HEK293T (cell line): ENCODE results near the gene TMEM129.
A peak's percentile ranks its signal among the peaks of the same experiment; 100 is the strongest.

Source experiments
- CTCF ChIA-PET: fragments of 350-600 bp; formaldehyde crosslinking; extraction: SDS; loops from one replicate; lab custom pipeline; 2021; ENCODE audit warnings: antibody characterized with exemption, inconsistent platforms; lab: Yijun Ruan, JAX
- POLR2A ChIA-PET: fragments of 350-600 bp; formaldehyde crosslinking; extraction: SDS; loops from one replicate; lab custom pipeline; 2020; ENCODE audit warnings: antibody characterized with exemption, inconsistent platforms; lab: Yijun Ruan, JAX
- DNase-seq: peaks from one replicate; pipeline ENCODE4 v3.0.0; 2012; ENCODE audit warnings: mixed read lengths; ENCODE audit errors: extremely low spot score
- ARNT ChIP-seq: fragments of 450-650 bp; IDR thresholded peaks from 2 replicates; pipeline ENCODE4 v1.6.1; 2017; ENCODE audit warnings: mild to moderate bottlenecking
- BHLHE40 ChIP-seq: fragments of 450-650 bp; IDR thresholded peaks from 2 replicates; pipeline ENCODE4 v1.6.1; 2016; ENCODE audit warnings: mild to moderate bottlenecking, moderate library complexity, borderline replicate concordance
- CTBP1 ChIP-seq: fragments of 450-650 bp; IDR thresholded peaks from 2 replicates; pipeline ENCODE4 v1.6.1; 2016; ENCODE audit warnings: borderline replicate concordance
- ELF4 ChIP-seq: fragments of 450-650 bp; IDR thresholded peaks from 2 replicates; pipeline ENCODE4 v1.6.1; 2017; ENCODE audit warnings: antibody characterized with exemption
- FOXA1 ChIP-seq: fragments of 450-650 bp; IDR thresholded peaks from 2 replicates; pipeline ENCODE4 v1.6.1; 2016; ENCODE audit warnings: mild to moderate bottlenecking
- FOXK2 ChIP-seq: fragments of 450-650 bp; IDR thresholded peaks from 2 replicates; pipeline ENCODE4 v1.6.1; 2016; ENCODE audit warnings: mild to moderate bottlenecking
- FOXM1 ChIP-seq: fragments of 450-650 bp; IDR thresholded peaks from 2 replicates; pipeline ENCODE4 v1.6.1; 2017; ENCODE audit warnings: mild to moderate bottlenecking, borderline replicate concordance
- HDGF ChIP-seq: fragments of 450-650 bp; IDR thresholded peaks from 2 replicates; pipeline ENCODE4 v1.6.1; 2017; ENCODE audit warnings: antibody characterized with exemption, borderline replicate concordance
- L3MBTL2 ChIP-seq: fragments of 450-650 bp; conservative IDR thresholded peaks from 2 replicates; pipeline ENCODE4 v1.6.1; 2016; ENCODE audit warnings: mild to moderate bottlenecking
- LEF1 ChIP-seq: fragments of 450-650 bp; IDR thresholded peaks from 2 replicates; pipeline ENCODE4 v1.6.1; 2017; ENCODE audit warnings: mild to moderate bottlenecking, borderline replicate concordance
- NFRKB ChIP-seq: fragments of 450-650 bp; IDR thresholded peaks from 2 replicates; pipeline ENCODE4 v1.6.1; 2016; ENCODE audit warnings: mild to moderate bottlenecking, moderate library complexity
- PKNOX1 ChIP-seq: fragments of 450-650 bp; IDR thresholded peaks from 2 replicates; pipeline ENCODE4 v1.6.1; 2016
- SP1 ChIP-seq: fragments of 450-650 bp; IDR thresholded peaks from 2 replicates; pipeline ENCODE4 v1.6.1; 2017
- SUZ12 ChIP-seq: fragments of 450-650 bp; IDR thresholded peaks from 2 replicates; pipeline ENCODE4 v1.6.1; 2016; ENCODE audit warnings: mild to moderate bottlenecking
- TARDBP ChIP-seq: fragments of 450-650 bp; IDR thresholded peaks from 2 replicates; pipeline ENCODE4 v1.6.1; 2016
- ZNF384 ChIP-seq: fragments of 450-650 bp; IDR thresholded peaks from 2 replicates; pipeline ENCODE4 v1.6.1; 2016

TMEM129 gene

GRCh38 chr4:1751919-1752283 is 30.8 kb upstream of the TMEM129 start:
- POLR2A ChIA-PET = interaction anchor here (1.4 kb wide), 1 partner anchor 31 kb away, joined by 4 read pairs; the partner anchor contains the start of genes TACC3 and TMEM129
- CTCF ChIA-PET = interaction anchor here (1.4 kb wide), 1 partner anchor 57 kb away, joined by 3 read pairs; no protein-coding TSS in a partner anchor
- TF ChIP-seq NFRKB = no peak
- no peak for TF ChIP-seq ZNF384
- TF ChIP-seq L3MBTL2 = no peak
- no peak for DNase-seq

GRCh38 chr4:1751155-1751918 is 30.2 kb upstream of the TMEM129 start:
- ChIA-PET CTCF (interaction anchor here (1.4 kb wide), 1 partner anchor 57 kb away, joined by 3 read pairs; no protein-coding TSS in a partner anchor), POLR2A (interaction anchor here (1.4 kb wide), 1 partner anchor 30 kb away, joined by 4 read pairs; the partner anchor contains the start of genes TACC3 and TMEM129)
- TF ChIP-seq L3MBTL2 (no peak), SUZ12 (no peak)
- no peak for DNase-seq

GRCh38 chr4:1750381-1751154 is 29.4 kb upstream of the TMEM129 start:
- TF ChIP-seq FOXK2 = no peak
- no peak for TF ChIP-seq ZNF384
- no peak for TF ChIP-seq L3MBTL2
- TF ChIP-seq ELF4 = no peak
- TF ChIP-seq CTBP1 = no peak
- TF ChIP-seq PKNOX1 = no peak
- no peak for TF ChIP-seq FOXA1
- TF ChIP-seq LEF1 = no peak
- TF ChIP-seq SUZ12 = no peak
- no peak for TF ChIP-seq HDGF
- TF ChIP-seq FOXM1 = no peak
- no peak for DNase-seq
- ChIA-PET POLR2A (no interaction called here), CTCF (interaction anchor here (1.4 kb wide), 1 partner anchor 58 kb away, joined by 3 read pairs; no protein-coding TSS in a partner anchor)

GRCh38 chr4:1749826-1750225 is 28.7 kb upstream of the TMEM129 start:
- POLR2A ChIA-PET = no interaction called here
- TF ChIP-seq LEF1 (no peak), SP1 (no peak)
- DNase-seq = no peak
- CTCF ChIA-PET = interaction anchor here (6.6 kb wide), 1 partner anchor 62 kb away, joined by 116 read pairs; no protein-coding TSS in a partner anchor

GRCh38 chr4:1749370-1749769 is 28.2 kb upstream of the TMEM129 start:
- CTCF ChIA-PET = interaction anchor here (6.6 kb wide), 1 partner anchor 62 kb away, joined by 116 read pairs; no protein-coding TSS in a partner anchor
- POLR2A ChIA-PET = no interaction called here
- no peak for TF ChIP-seq SUZ12
- DNase-seq = no peak

- POLR2A ChIA-PET = interaction anchor here (0.7 to 0.8 kb wide), 2 partner anchors 61 to 62 kb away, joined by 3 read pairs; no protein-coding TSS in a partner anchor
- peak; percentile 95 for DNase-seq
- CTCF ChIA-PET = interaction anchor here (0.6 to 6.6 kb wide), 16 partner anchors 8 to 226 kb away, joined by 3 to 116 read pairs (median 4); partner anchors contain the start of genes TACC3 and TMEM129
- TF ChIP-seq FOXM1 = no peak
- TF ChIP-seq BHLHE40 = no peak
- TF ChIP-seq NFRKB = no peak
- no peak for TF ChIP-seq LEF1
- no peak for TF ChIP-seq ELF4
- TF ChIP-seq FOXK2 = no peak
- TF ChIP-seq L3MBTL2 = no peak
- TF ChIP-seq SP1 = no peak
- no peak for TF ChIP-seq ZNF384
- TF ChIP-seq TARDBP = no peak
- no peak for TF ChIP-seq SUZ12
- no peak for TF ChIP-seq FOXA1
- TF ChIP-seq PKNOX1 = no peak
- TF ChIP-seq HDGF = no peak
- TF ChIP-seq CTBP1 = no peak
Observed at GRCh38 chr4:1748465-1748995, 27.4 kb upstream of the TMEM129 start.

GRCh38 chr4:1747603-1747967 is 26.5 kb upstream of the TMEM129 start:
- ChIA-PET POLR2A (interaction anchor here (1.7 kb wide), 1 partner anchor 65 kb away, joined by 5 read pairs; no protein-coding TSS in a partner anchor), CTCF (interaction anchor here (1.0 to 6.6 kb wide), 7 partner anchors 26 to 160 kb away, joined by 3 to 116 read pairs (median 5); partner anchors contain the start of genes TACC3 and TMEM129)
- no peak for TF ChIP-seq SUZ12
- TF ChIP-seq BHLHE40 = no peak
- TF ChIP-seq NFRKB = no peak
- TF ChIP-seq TARDBP = no peak
- no peak for TF ChIP-seq PKNOX1
- TF ChIP-seq ELF4 = no peak
- TF ChIP-seq HDGF = no peak
- no peak for TF ChIP-seq LEF1
- TF ChIP-seq ZNF384 = no peak
- TF ChIP-seq CTBP1 = no peak
- no peak for TF ChIP-seq FOXM1
- no peak for TF ChIP-seq FOXK2
- TF ChIP-seq ARNT = no peak
- TF ChIP-seq L3MBTL2 = no peak
- TF ChIP-seq SP1 = no peak
- TF ChIP-seq FOXA1 = no peak
- DNase-seq = no peak
